Myocyte (in vitro differentiated cells): ENCODE measurements around the gene ILF2. TPM values are rescaled to one million over a fixed set of nuclear protein-coding genes. Genes with fewer than 3 reads are reported as not detected.

ENCODE experiments used
- microRNA-seq: library from miRNA; unstranded; fragments of <30 nt; microRNA quantifications from one replicate; pipeline ENCODE4, GENCODE V29; 2016
- total RNA-seq: library from RNA; depleted of rRNA; stranded (reverse); fragments of >200 nt; gene quantifications from 2 replicates; pipeline ENCODE4 v1.2.3, GENCODE V29; 2014

Gene ILF2
- total RNA-seq, 1 donor from 2014 or later: 189 TPM

Small RNA genes within 50 kb of the gene (microRNA-seq; reads per million reads assigned to microRNA genes)
- not detected for gene MIR8083

Other genes with a start within 250 kb of the ILF2 start
- not detected in 2 replicates for gene S100A7, start 210.3 kb downstream of the ILF2 start, total RNA-seq
- gene S100A6, start 135.0 kb downstream of the ILF2 start, total RNA-seq: 423 and 449 TPM in 2 replicates
- 2.5 and 2.9 TPM in 2 replicates for gene S100A5, start 130.1 kb downstream of the ILF2 start, total RNA-seq
- 757 and 902 TPM in 2 replicates for gene S100A4, start 125.2 kb downstream of the ILF2 start, total RNA-seq
- 7.8 and 10.8 TPM in 2 replicates for gene S100A3, start 121.7 kb downstream of the ILF2 start, total RNA-seq
- 6.4 and 7.1 TPM in 2 replicates for gene S100A2, start 105.1 kb downstream of the ILF2 start, total RNA-seq
- 591 and 800 TPM in 2 replicates for gene S100A16, start 57.9 kb downstream of the ILF2 start, total RNA-seq
- not detected in 2 replicates for gene S100A14, start 54.7 kb downstream of the ILF2 start, total RNA-seq
- 237 and 291 TPM in 2 replicates for gene S100A13, start 43.5 kb downstream of the ILF2 start, total RNA-seq
- gene S100A1, start 42.6 kb downstream of the ILF2 start, total RNA-seq: 0.52 and 3.3 TPM in 2 replicates
- gene CHTOP, start 36.9 kb downstream of the ILF2 start, total RNA-seq: 59.2 and 71.6 TPM in 2 replicates
- 68.3 and 75.1 TPM in 2 replicates for gene SNAPIN, start 12.3 kb downstream of the ILF2 start, total RNA-seq
- gene NPR1, start 7.7 kb upstream of the ILF2 start, total RNA-seq: not detected in 2 replicates
- 24.0 and 27.7 TPM in 2 replicates for gene INTS3, start 57.1 kb upstream of the ILF2 start, total RNA-seq
- gene SLC27A3, start 104.4 kb upstream of the ILF2 start, total RNA-seq: 0.29 and 0.42 TPM in 2 replicates